Kidney epithelial cell (primary cell): ENCODE data around the gene EXOC3L1. TPM values are rescaled to one million over a fixed set of nuclear protein-coding genes. Genes with fewer than 3 reads are reported as not detected.

Experiments used
- DNase-seq: peaks from one replicate; pipeline ENCODE4 v3.0.0-alpha.2; 2010; ENCODE audit warnings: low read depth
- H3K27me3 ChIP-seq: 2 replicates; pipeline ENCODE4 v1.6.0; 2011; ENCODE audit warnings: low read length; ENCODE audit not compliant: control insufficient read depth, insufficient read depth
- H3K36me3 ChIP-seq: 2 replicates; pipeline ENCODE4 v1.5.1; 2011; ENCODE audit warnings: low read length; ENCODE audit not compliant: control insufficient read depth, insufficient read depth
- H3K4me3 ChIP-seq: 2 replicates; pipeline ENCODE4 v1.5.1; 2011; ENCODE audit warnings: low read depth, mild to moderate bottlenecking, control low read depth, low read length
- CTCF ChIP-seq: IDR thresholded peaks from 2 replicates; pipeline ENCODE4 v1.5.1; 2011; ENCODE audit warnings: mild to moderate bottlenecking, moderate library complexity, low read length, control low read depth, inconsistent platforms; ENCODE audit not compliant: insufficient read depth, poor library complexity, severe bottlenecking
- total RNA-seq: library from RNA; depleted of rRNA; stranded (reverse); fragments of >200 nt; gene quantifications from 2 replicates; pipeline ENCODE4 v1.2.3, GENCODE V29; 2015

Gene EXOC3L1
- total RNA-seq, 1 donor from 2014 or later: 0.25 TPM

GRCh38 chr16:67188323-67188722 lies 1.6 kb downstream of the EXOC3L1 start:
- no peak for DNase-seq
- H3K4me3 ChIP-seq: no peak overlapping the region
- TF ChIP-seq CTCF: no peak
- peaks cover 6% of the 10 kb centered on the region for H3K27me3 ChIP-seq
- H3K36me3 ChIP-seq: no peaks in the 10 kb centered on the region

- no peak for DNase-seq
- peaks cover 6% of the 10 kb centered on the region for H3K27me3 ChIP-seq
- TF ChIP-seq CTCF: no peak
- no peaks in the 10 kb centered on the region for H3K36me3 ChIP-seq
- H3K4me3 ChIP-seq: no peak overlapping the region
Measured at GRCh38 chr16:67187175-67187890, 2.6 kb downstream of the EXOC3L1 start.

- H3K36me3 ChIP-seq: no peaks in the 10 kb centered on the region
Measured at GRCh38 chr16:67186550-67186950, 3.4 kb downstream of the EXOC3L1 start.

GRCh38 chr16:67185651-67186134 lies 4.2 kb downstream of the EXOC3L1 start:
- no peaks in the 10 kb centered on the region for H3K36me3 ChIP-seq
- H3K4me3 ChIP-seq: no peak overlapping the region
- TF ChIP-seq CTCF: no peak
- H3K27me3 ChIP-seq: peaks cover 6% of the 10 kb centered on the region
- no peak for DNase-seq

More at GRCh38 chr16:67186550-67186950, 3.4 kb downstream of the EXOC3L1 start:
- peaks cover 6% of the 10 kb centered on the region for H3K27me3 ChIP-seq
- TF ChIP-seq CTCF: no peak
- DNase-seq: no peak
- no peak overlapping the region for H3K4me3 ChIP-seq

- TF ChIP-seq CTCF: peak; percentile 95
- Histone ChIP-seq H3K4me3 (no peak overlapping the region), H3K27me3 (peaks cover 6% of the 10 kb centered on the region), H3K36me3 (no peaks in the 10 kb centered on the region)
- no peak for DNase-seq
Measured at GRCh38 chr16:67184995-67185650, 4.8 kb downstream of the EXOC3L1 start.
